Fibroblast of peridontal ligament (primary cell): ENCODE data around the gene TEAD4.

Source experiments
- DNase-seq: peaks from one replicate; pipeline ENCODE4 v3.0.0-alpha.2; 2010; ENCODE audit errors: extremely low read depth

TEAD4 gene

GRCh38 chr12:3000548-3001275 lies 41.5 kb downstream of the TEAD4 start:
- DNase-seq: no peak

- DNase-seq: peak; percentile 51
These were observed 43.4 kb downstream of the TEAD4 start for GRCh38 chr12:3002646-3003045.

GRCh38 chr12:3003357-3003992 lies 44.3 kb downstream of the TEAD4 start:
- no peak for DNase-seq

DNA sequence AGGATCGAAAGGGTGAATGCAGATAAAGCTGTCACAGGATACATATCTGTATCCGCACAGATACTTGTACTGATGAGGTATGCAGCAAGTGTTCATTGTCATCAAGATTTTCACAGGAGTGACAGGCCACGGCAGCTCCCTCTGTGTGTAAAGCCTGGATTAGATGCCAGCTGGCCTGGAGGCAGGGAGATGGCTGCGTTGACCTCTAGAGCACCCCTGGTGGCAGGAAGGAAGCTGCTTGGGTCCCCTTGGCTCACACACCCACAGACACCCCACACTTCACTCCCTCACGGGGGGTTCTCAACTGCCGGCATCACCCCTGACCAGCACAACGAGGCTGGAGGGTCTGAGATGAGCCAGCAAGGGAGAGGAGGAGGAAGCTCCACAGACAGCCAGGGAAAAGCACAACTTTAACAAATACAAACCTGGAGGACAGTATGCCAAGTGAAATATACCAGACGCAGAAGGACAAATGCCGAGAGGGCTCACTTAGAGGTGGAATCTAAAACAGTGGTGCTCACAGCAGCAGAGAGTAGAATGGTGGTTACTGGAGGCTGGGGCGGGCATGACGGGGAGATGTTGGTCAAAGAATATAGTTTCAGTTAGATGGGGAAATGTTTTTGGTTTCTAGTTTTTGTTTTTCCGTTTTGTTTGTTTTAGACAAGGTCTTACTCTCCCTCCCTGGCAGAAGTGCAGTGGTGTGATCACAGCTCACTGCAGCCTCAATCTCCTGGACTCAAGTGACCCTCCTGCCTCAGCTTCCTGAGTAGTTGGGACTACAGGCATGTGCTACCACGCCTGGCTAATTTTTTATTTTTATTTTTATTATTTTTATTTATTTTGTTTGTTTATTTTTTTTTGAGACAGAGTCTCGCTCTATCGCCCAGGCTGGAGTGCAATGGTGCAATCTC lies 45.7 kb downstream of the TEAD4 start:
- no peak for DNase-seq

- no peak for DNase-seq
These were observed 46.5 kb downstream of the TEAD4 start for GRCh38 chr12:3005736-3006135.

GRCh38 chr12:3009780-3010179 lies 50.6 kb downstream of the TEAD4 start:
- DNase-seq: no peak

DNA sequence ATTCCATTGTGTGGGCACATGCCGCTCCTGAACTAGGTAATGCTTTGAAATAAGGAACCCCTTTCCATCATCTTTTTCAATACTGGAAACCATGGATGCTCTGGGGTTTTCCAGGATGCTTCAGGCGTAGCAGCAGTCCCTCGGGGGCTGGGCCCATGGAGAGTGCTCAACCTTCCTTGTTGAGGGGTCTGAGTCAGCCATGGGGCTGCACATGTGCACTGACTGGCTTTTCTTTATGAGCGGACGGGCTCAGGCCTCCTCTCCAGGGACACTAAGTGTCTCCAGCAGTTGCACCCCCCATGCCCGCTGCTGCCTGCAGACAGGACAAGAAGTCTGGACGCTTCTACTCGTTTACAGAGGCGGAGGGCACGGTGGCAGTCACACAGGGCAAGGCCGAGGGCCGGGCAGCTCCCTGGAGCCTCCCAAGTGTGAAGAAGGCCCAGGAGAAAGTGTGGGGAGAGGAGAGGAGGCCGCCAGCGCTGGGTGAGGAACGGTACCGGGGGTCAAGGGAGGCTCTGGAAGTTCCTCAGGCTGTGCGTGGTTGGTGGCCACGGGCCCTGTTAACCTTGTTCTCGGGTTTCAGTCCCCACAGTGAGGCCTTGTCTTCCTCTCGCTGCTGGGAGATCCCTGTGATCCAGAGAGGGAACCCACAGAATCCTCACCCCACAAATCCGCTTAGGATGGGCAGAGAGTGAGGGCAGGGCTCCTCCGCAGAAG lies 51.2 kb downstream of the TEAD4 start:
- DNase-seq: no peak

GRCh38 chr12:3012786-3013185 lies 53.6 kb downstream of the TEAD4 start:
- no peak for DNase-seq

DNA sequence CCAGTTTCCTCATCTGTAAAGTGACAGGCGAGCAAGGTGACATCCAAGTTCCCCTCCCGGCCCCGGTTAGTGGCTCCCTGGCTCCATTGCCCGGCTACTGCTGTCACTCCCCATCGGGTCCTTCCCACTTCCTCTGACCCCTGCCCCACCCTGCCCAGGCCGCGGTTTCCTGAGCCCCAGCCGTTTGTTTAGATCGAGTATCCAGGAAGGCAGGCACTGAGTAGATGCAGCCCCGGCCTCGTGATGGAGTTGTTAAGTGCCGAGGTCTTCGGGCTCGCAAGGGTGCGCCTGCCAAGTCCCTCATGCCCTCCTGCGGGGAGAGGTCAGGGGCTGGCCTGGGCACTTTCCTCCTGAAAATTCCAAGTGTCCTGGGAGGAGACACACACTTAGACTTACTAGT lies 55.4 kb downstream of the TEAD4 start:
- DNase-seq: no peak

- no peak for DNase-seq
These were observed 56.2 kb downstream of the TEAD4 start for GRCh38 chr12:3015356-3015755.

- no peak for DNase-seq
These were observed 57.0 kb downstream of the TEAD4 start for GRCh38 chr12:3016191-3016590.

- DNase-seq: no peak
These were observed 58.1 kb downstream of the TEAD4 start for GRCh38 chr12:3017281-3017680.

- DNase-seq: no peak
These were observed 59.2 kb downstream of the TEAD4 start for GRCh38 chr12:3018284-3019004.

GRCh38 chr12:3019005-3019680 lies 59.9 kb downstream of the TEAD4 start:
- no peak for DNase-seq

GRCh38 chr12:3020399-3020798 lies 61.2 kb downstream of the TEAD4 start:
- DNase-seq: no peak

DNA sequence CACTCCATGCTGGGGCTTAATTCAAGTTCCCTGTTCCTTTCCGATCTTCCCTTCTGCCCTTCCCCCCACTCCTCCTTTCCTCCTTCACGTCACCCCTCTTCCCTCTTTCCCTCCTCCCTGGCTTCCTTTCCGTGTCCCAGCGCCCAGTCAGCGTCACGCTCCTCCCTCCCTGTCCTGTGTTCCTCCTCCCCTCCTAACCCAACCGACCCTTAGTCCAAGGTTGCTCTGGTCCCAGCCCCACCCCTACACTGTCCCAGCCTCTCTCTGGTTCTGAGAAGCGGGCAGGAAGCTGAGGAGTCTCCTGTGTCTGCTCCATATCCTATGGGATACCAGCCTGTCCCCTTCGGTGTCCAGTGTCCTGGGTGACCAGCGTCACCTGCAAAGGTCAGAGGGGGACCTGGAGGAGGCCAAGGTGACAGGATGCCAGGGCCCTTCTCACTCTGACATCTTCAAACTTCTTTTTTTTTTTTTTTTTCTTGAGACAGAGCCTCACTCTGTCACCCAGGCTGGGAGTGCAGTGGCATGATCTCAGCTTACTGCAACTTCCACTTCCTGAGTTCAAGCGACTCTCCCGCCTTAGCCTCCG lies 61.7 kb downstream of the TEAD4 start:
- no peak for DNase-seq

GRCh38 chr12:3022411-3022810 lies 63.2 kb downstream of the TEAD4 start:
- DNase-seq: no peak

- no peak for DNase-seq
These were observed 63.8 kb downstream of the TEAD4 start for GRCh38 chr12:3022961-3023360.

DNA sequence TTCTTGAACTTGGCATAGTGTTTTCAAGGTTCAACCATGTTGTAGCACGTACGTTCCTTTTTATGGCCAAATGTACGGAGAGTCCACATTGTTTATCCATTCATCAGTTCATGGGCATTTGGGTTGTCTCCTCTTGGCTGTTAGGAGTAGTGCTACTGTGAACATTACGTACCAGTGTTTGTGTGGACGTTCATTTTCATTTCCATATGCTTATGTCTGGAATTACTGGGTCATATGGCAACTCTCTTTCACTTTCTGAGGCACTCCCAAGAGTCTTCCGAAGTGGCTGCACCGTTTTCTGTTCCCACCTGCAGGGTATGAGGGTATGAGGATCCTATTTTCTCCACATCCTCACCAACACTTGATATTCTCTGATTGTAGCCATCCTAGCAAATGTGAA lies 68.9 kb downstream of the TEAD4 start:
- no peak for DNase-seq

GRCh38 chr12:3030821-3031429 lies 71.7 kb downstream of the TEAD4 start:
- no peak for DNase-seq
